Measurements from ENCODE around the gene WWC2.

DNA sequence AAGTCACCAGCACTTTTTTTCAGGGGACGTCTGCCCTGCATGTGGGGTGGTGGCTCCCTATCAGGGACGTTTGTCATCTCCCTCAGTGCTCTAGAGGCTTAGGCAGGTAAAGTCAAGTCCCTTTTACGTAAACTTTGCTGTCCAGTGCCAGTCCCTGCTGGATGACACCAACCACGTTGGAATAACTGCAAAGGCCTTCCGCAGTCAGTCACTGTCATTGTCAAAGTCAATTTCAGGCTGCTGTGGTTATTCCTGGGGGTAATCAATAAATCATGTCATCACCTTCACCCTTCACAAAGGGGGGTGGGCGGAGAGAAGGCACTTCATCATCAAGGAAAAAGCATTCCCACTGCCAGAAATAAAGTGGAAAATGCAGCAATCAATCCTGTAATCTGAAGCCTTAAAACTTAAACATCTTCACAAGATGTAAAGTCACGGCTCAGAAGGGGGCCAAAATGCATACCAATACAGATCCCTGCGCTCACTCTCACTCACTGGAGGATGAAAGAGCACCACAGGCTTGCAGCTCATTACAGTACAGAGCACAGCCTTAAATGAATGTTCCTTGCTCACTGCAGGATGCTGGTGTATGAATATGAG is 164.8 kb downstream of the WWC2 start:
- TF ChIP-seq NFE2L2 (conservative IDR thresholded peaks at IDR 0.05; ENCODE audit: low read length) (no peak), POLR2A (IDR thresholded peaks at IDR 0.05; ENCODE audit: low read length) (no peak), HOXB5 (CRISPR knock-in tag; IDR thresholded peaks at IDR 0.05) (no peak), RARB (CRISPR knock-in tag; IDR thresholded peaks at IDR 0.05) (no peak), RAD21 (conservative IDR thresholded peaks at IDR 0.05 in 1 of 2, IDR thresholded peaks at IDR 0.05 in 1 of 2) (no peak), HDAC2 (IDR thresholded peaks at IDR 0.05) (no peak)
- TF ChIP-seq, protein P1, sequence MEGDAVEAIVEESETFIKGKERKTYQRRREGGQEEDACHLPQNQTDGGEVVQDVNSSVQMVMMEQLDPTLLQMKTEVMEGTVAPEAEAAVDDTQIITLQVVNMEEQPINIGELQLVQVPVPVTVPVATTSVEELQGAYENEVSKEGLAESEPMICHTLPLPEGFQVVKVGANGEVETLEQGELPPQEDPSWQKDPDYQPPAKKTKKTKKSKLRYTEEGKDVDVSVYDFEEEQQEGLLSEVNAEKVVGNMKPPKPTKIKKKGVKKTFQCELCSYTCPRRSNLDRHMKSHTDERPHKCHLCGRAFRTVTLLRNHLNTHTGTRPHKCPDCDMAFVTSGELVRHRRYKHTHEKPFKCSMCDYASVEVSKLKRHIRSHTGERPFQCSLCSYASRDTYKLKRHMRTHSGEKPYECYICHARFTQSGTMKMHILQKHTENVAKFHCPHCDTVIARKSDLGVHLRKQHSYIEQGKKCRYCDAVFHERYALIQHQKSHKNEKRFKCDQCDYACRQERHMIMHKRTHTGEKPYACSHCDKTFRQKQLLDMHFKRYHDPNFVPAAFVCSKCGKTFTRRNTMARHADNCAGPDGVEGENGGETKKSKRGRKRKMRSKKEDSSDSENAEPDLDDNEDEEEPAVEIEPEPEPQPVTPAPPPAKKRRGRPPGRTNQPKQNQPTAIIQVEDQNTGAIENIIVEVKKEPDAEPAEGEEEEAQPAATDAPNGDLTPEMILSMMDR (IDR thresholded peaks at IDR 0.05) = no peak

Data from A549 (cell line).